HepG2 (cell line): ENCODE measurements around the gene IL6R. TPM values are rescaled to one million over a fixed set of nuclear protein-coding genes. Genes with fewer than 3 reads are reported as not detected.
A peak's percentile ranks its signal among the peaks of the same experiment; 100 is the strongest.

Experiments used
- ARHGAP35 ChIP-seq: sonication (generic); formaldehyde crosslinking; IDR thresholded peaks from 2 replicates; pipeline ENCODE4 v1.9.0; 2022; ENCODE audit warnings: mild to moderate bottlenecking, inconsistent platforms, moderate library complexity, missing genetic modification reagents, borderline replicate concordance
- ARNT ChIP-seq: fragments of 450-650 bp; IDR thresholded peaks from 2 replicates; pipeline ENCODE4 v1.6.1; 2017
- ATRX ChIP-seq: sonication (generic); formaldehyde crosslinking; IDR thresholded peaks from 2 replicates; pipeline ENCODE4 v1.4.0; 2020; ENCODE audit warnings: missing genetic modification reagents, borderline replicate concordance
- FLYWCH1 ChIP-seq: sonication (generic); formaldehyde crosslinking; IDR thresholded peaks from 2 replicates; pipeline ENCODE4 v1.8.1; 2023; ENCODE audit warnings: mild to moderate bottlenecking, missing genetic modification reagents
- FOXO4 ChIP-seq: sonication (generic); formaldehyde crosslinking; conservative IDR thresholded peaks from 2 replicates; pipeline ENCODE4 v1.8.1; 2023; ENCODE audit warnings: missing genetic modification reagents
- KDM5B ChIP-seq: sonication (generic); formaldehyde crosslinking; IDR thresholded peaks from 2 replicates; pipeline ENCODE4 v1.4.0; 2020; ENCODE audit warnings: missing genetic modification reagents, mild to moderate bottlenecking, borderline replicate concordance
- MAFG ChIP-seq: sonication (generic); formaldehyde crosslinking; IDR thresholded peaks from 2 replicates; pipeline ENCODE4 v1.5.1; 2020; ENCODE audit warnings: mild to moderate bottlenecking, missing genetic modification reagents
- MXD4 ChIP-seq: IDR thresholded peaks from 2 replicates; pipeline ENCODE4 v1.6.1; 2016; ENCODE audit warnings: mild to moderate bottlenecking, missing biosample characterization, missing genetic modification reagents
- NFATC3 ChIP-seq: sonication (generic); formaldehyde crosslinking; IDR thresholded peaks from 2 replicates; pipeline ENCODE4 v1.5.1; 2020; ENCODE audit warnings: mild to moderate bottlenecking, missing genetic modification reagents
- PBX2 ChIP-seq: IDR thresholded peaks from 2 replicates; pipeline ENCODE4 v1.6.1; 2016; ENCODE audit warnings: control low read depth
- RFX3 ChIP-seq: IDR thresholded peaks from 2 replicates; pipeline ENCODE4 v1.6.1; 2016; ENCODE audit warnings: missing biosample characterization, missing genetic modification reagents
- TBP ChIP-seq: sonication (generic); formaldehyde crosslinking; IDR thresholded peaks from 2 replicates; pipeline ENCODE4 v1.5.0; 2020; ENCODE audit warnings: missing genetic modification reagents
- ZEB1 ChIP-seq: IDR thresholded peaks from 2 replicates; pipeline ENCODE4 v1.6.1; 2012; ENCODE audit warnings: mild to moderate bottlenecking, low read depth, inconsistent platforms; ENCODE audit not compliant: insufficient replicate concordance
- ZMYM4 ChIP-seq: sonication (generic); formaldehyde crosslinking; IDR thresholded peaks from 2 replicates; pipeline ENCODE4 v1.8.1; 2023; ENCODE audit warnings: mild to moderate bottlenecking, missing genetic modification reagents
- ZNF3 ChIP-seq: IDR thresholded peaks from 2 replicates; pipeline ENCODE4 v1.7.0; 2017; ENCODE audit warnings: inconsistent platforms
- ZNF451 ChIP-seq: sonication (generic); formaldehyde crosslinking; IDR thresholded peaks from 2 replicates; pipeline ENCODE4 v1.5.0; 2020; ENCODE audit warnings: mild to moderate bottlenecking, missing genetic modification reagents
- ZNF468 ChIP-seq: sonication (generic); formaldehyde crosslinking; IDR thresholded peaks from 2 replicates; pipeline ENCODE4 v1.8.0; 2022; ENCODE audit warnings: mild to moderate bottlenecking, moderate library complexity, missing genetic modification reagents
- ZNF510 ChIP-seq: sonication (generic); formaldehyde crosslinking; IDR thresholded peaks from 2 replicates; pipeline ENCODE4 v1.4.0; 2020; ENCODE audit warnings: low read depth, mild to moderate bottlenecking, missing genetic modification reagents
- ZNF530 ChIP-seq: sonication (generic); formaldehyde crosslinking; IDR thresholded peaks from 2 replicates; pipeline ENCODE4 v1.5.0; 2020; ENCODE audit warnings: low read depth, mild to moderate bottlenecking, missing genetic modification reagents
- ZNF7 ChIP-seq: IDR thresholded peaks from 2 replicates; pipeline ENCODE4 v1.6.1; 2016; ENCODE audit warnings: missing biosample characterization, missing genetic modification reagents
- ZNF737 ChIP-seq: sonication (generic); formaldehyde crosslinking; IDR thresholded peaks from 2 replicates; pipeline ENCODE4 v1.5.0; 2020; ENCODE audit warnings: missing genetic modification reagents, mild to moderate bottlenecking, borderline replicate concordance
- ZZZ3 ChIP-seq: sonication (generic); formaldehyde crosslinking; IDR thresholded peaks from 2 replicates; pipeline ENCODE4 v1.4.0; 2020; ENCODE audit warnings: missing genetic modification reagents, mild to moderate bottlenecking, borderline replicate concordance
- polyA plus RNA-seq, 8 experiments: library from polyadenylated mRNA; depleted of rRNA in 3 of 8; stranded (reverse) in 7 of 8; unstranded in 1 of 8; fragments of >200 nt; fragmentation: Illumina TruSeq in 4 of 8; extraction: Trizol in 4 of 8; gene quantifications; 2 replicates each; pipeline versions ENCODE4 v1.2.1 to v1.2.3, GENCODE V29; 2011 to 2016; ENCODE audit warnings: low read depth in 4 of 8, missing spikeins in 1 of 8, mixed read lengths in 1 of 8; ENCODE audit not compliant: insufficient read depth in 1 of 8
- total RNA-seq, 5 experiments: library from RNA; depleted of rRNA; stranded (reverse); fragments of >200 nt; fragmentation: Illumina TruSeq; extraction: Trizol; gene quantifications; 2 replicates each; pipeline ENCODE4 v1.2.3, GENCODE V29; 2016; ENCODE audit warnings: low read depth in 1 of 5
- TF ChIP-seq, protein P1 (sequence below): sonication (generic); formaldehyde crosslinking; IDR thresholded peaks from 2 replicates; pipeline ENCODE4 v1.5.1; 2020; ENCODE audit warnings: missing genetic modification reagents, mild to moderate bottlenecking, borderline replicate concordance
- TF ChIP-seq, protein P2 (sequence below): sonication (generic); formaldehyde crosslinking; conservative IDR thresholded peaks from 2 replicates; pipeline ENCODE4 v1.4.0; 2020; ENCODE audit warnings: missing genetic modification reagents
- TF ChIP-seq, protein P3 (sequence below): sonication (generic); formaldehyde crosslinking; IDR thresholded peaks from 2 replicates; pipeline ENCODE4 v1.5.1; 2020; ENCODE audit warnings: missing genetic modification reagents, mild to moderate bottlenecking, borderline replicate concordance

IL6R gene
- total and polyA plus RNA-seq, 2 of the 13 experiments (the other 11 are each of a cell fraction or from before 2014, with no cell fraction given): 5.0 to 24.5 TPM

DNA sequence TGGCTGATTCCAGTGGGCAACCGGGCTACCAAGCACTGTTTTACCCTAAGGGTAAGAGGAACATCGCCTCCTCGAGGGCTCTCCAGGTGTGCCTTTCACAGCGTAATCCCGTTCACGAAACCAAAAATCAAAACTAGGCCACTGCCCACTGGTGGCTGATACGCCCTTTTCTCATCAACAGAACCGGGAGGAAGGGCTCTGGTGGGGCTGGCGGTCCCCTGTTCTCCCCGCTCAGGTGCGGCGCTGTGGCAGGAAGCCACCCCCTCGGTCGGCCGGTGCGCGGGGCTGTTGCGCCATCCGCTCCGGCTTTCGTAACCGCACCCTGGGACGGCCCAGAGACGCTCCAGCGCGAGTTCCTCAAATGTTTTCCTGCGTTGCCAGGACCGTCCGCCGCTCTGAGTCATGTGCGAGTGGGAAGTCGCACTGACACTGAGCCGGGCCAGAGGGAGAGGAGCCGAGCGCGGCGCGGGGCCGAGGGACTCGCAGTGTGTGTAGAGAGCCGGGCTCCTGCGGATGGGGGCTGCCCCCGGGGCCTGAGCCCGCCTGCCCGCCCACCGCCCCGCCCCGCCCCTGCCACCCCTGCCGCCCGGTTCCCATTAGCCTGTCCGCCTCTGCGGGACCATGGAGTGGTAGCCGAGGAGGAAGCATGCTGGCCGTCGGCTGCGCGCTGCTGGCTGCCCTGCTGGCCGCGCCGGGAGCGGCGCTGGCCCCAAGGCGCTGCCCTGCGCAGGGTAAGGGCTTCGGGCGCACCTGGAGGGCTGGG lies at the start of gene IL6R (continued):
- TF ChIP-seq ZNF7 (CRISPR knock-in tag) (no peak), PBX2 (CRISPR knock-in tag) (no peak), ARNT (no peak), MXD4 (CRISPR knock-in tag) (no peak), MAFG (no peak), ZNF468 (CRISPR knock-in tag) (no peak), ATRX (CRISPR knock-in tag) (no peak), ZMYM4 (CRISPR knock-in tag) (no peak; the same call in 1 of the 2 replicates), NFATC3 (CRISPR knock-in tag) (0 out of 2 replicates have a peak, but pooled peaks have one; percentile 78), ZNF530 (CRISPR knock-in tag) (no peak), ZNF451 (CRISPR knock-in tag) (0 out of 2 replicates have a peak, but pooled peaks have one; percentile 66), FOXO4 (CRISPR knock-in tag) (no peak), ZZZ3 (no peak), ZEB1 (no peak), ZNF3 (no peak), KDM5B (CRISPR knock-in tag) (no peak), TBP (CRISPR knock-in tag) (no peak), ZNF510 (CRISPR knock-in tag) (no peak), ZNF737 (CRISPR knock-in tag) (no peak), RFX3 (CRISPR knock-in tag) (no peak), ARHGAP35 (CRISPR knock-in tag) (peak; percentile 24; the same call in 1 of the 2 replicates), FLYWCH1 (no peak)
- TF ChIP-seq, protein P1, sequence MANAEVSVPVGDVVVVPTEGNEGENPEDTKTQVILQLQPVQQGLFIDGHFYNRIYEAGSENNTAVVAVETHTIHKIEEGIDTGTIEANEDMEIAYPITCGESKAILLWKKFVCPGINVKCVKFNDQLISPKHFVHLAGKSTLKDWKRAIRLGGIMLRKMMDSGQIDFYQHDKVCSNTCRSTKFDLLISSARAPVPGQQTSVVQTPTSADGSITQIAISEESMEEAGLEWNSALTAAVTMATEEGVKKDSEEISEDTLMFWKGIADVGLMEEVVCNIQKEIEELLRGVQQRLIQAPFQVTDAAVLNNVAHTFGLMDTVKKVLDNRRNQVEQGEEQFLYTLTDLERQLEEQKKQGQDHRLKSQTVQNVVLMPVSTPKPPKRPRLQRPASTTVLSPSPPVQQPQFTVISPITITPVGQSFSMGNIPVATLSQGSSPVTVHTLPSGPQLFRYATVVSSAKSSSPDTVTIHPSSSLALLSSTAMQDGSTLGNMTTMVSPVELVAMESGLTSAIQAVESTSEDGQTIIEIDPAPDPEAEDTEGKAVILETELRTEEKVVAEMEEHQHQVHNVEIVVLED (CRISPR knock-in tag): peak; percentile 36; the same call in 1 of the 2 replicates
- TF ChIP-seq, protein P2, sequence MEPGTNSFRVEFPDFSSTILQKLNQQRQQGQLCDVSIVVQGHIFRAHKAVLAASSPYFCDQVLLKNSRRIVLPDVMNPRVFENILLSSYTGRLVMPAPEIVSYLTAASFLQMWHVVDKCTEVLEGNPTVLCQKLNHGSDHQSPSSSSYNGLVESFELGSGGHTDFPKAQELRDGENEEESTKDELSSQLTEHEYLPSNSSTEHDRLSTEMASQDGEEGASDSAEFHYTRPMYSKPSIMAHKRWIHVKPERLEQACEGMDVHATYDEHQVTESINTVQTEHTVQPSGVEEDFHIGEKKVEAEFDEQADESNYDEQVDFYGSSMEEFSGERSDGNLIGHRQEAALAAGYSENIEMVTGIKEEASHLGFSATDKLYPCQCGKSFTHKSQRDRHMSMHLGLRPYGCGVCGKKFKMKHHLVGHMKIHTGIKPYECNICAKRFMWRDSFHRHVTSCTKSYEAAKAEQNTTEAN: no peak
- TF ChIP-seq, protein P3, sequence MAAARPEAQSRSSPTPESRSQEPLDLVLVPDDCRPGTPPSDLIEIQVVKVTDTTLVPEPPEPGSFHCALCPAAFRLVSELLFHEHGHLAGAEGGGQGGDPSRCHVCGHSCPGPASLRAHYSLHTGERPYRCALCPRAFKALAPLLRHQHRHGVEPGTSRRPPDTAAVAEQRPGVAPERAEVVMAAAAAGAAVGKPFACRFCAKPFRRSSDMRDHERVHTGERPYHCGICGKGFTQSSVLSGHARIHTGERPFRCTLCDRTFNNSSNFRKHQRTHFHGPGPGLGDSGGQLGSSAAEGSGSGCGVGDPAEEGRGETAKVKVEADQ (CRISPR knock-in tag): no peak
